ENCODE measurements around the gene TMEM62.

DNA sequence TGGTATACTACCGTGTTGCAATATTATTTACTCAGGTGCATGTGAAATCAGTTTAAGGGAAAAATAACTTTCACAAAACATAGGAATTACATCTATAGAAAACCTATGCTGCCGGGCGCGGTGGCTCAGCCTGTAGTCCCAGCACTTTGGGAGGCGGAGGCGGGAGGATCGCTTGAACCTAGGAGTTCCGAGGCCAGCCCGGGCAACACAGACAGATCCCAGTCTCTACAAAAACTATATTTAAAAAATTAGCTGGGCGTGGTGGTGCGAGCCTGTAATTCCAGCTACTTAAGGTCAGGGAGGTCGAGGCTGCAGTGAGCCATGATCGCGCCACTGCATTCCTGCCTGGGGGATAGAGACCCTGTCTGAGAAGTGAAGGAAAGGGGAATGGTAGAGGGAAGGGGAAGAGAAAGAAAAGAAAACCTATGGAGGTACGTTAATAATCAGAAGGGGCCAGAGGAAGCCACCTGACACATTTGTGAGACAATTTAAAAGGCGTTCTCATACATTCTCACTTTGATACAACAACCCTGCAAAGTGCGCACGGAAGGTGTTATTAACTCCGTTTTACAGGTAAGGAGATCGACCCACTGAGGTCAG, 456 bp upstream of the TMEM62 start:
- TF ChIP-seq, protein P1, sequence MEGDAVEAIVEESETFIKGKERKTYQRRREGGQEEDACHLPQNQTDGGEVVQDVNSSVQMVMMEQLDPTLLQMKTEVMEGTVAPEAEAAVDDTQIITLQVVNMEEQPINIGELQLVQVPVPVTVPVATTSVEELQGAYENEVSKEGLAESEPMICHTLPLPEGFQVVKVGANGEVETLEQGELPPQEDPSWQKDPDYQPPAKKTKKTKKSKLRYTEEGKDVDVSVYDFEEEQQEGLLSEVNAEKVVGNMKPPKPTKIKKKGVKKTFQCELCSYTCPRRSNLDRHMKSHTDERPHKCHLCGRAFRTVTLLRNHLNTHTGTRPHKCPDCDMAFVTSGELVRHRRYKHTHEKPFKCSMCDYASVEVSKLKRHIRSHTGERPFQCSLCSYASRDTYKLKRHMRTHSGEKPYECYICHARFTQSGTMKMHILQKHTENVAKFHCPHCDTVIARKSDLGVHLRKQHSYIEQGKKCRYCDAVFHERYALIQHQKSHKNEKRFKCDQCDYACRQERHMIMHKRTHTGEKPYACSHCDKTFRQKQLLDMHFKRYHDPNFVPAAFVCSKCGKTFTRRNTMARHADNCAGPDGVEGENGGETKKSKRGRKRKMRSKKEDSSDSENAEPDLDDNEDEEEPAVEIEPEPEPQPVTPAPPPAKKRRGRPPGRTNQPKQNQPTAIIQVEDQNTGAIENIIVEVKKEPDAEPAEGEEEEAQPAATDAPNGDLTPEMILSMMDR (IDR thresholded peaks at IDR 0.05): no peak
- TF ChIP-seq POLR2A (IDR thresholded peaks at IDR 0.05): no peak
